ENCODE results near the gene C22orf39.

The C22orf39 gene

GRCh38 chr22:19396934-19397733, 50.4 kb downstream of the C22orf39 start:
- DNase-seq = no peak

DNA sequence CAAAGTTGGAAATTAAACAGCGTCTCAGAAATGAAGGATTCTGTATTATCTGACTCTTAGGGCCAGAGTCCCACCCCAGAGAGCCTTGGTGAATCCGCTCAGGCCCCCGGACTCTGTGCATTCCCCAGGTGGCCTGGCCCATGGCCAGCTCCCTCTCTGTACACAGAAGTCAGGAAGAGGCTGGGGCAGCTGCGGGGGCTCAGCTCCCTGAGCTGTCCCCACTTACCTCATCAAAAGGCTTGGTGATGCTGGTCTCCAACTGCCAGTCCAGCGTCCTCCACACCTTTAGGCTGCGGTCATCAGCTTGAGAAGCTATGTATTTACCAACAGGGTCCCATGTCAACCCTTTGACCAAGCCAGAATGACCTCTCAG, 51.0 kb downstream of the C22orf39 start:
- no peak for DNase-seq

DNA sequence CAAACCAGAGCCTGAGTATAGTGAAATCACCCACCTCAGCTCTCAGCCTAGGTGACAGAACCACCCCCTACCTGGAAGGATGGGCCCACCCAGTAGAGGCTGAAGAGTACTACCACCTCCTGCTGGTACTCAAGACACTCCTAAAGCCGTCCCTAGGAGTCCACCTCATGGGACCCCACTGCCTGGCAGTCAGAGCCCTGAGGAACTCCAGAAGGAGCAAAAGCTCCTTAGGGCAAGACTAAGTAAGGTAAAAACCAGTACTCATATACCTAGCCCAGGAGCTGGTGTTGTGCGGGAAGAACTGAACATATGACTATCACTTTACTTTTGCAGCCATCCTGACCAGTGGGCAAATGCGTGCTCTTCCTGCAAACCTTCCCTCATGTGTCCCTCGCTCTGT, 52.2 kb downstream of the C22orf39 start:
- DNase-seq = no peak

- DNase-seq = no peak
These were observed 53.0 kb downstream of the C22orf39 start for GRCh38 chr22:19394274-19395050.

DNA sequence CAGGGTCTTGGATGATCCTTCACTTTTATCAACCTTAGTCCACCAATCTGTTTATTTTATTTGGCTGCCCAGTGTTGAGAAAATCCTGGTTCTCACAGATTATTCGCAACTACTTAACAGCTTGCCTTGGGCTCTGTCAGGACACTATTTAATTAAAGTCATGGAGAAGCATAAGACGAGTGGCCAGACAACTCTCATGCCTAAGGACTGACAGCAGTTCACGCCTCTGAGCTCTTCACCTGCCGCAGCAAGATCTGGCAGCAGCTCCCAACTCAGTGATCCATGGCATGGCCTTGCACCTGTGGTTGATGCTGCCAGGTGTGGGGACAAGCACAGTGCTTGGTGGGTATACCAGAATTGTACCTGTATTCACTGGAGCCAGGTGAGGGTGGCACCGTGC, 53.8 kb downstream of the C22orf39 start:
- DNase-seq = no peak
